Ishikawa (cell line): ENCODE results near the gene AUTS2.

Experiments
- CEBPB ChIP-seq: IDR thresholded peaks from 2 replicates; pipeline ENCODE4 v1.6.1; 2012
- CREB1 ChIP-seq: IDR thresholded peaks from 2 replicates; pipeline ENCODE4 v1.6.1; 2012; ENCODE audit warnings: low read depth
- EGR1 ChIP-seq: IDR thresholded peaks from 2 replicates; pipeline ENCODE4 v1.6.1; 2012
- EP300 ChIP-seq: IDR thresholded peaks from 2 replicates; pipeline ENCODE4 v1.6.1; 2012; ENCODE audit warnings: borderline replicate concordance
- FOXM1 ChIP-seq: IDR thresholded peaks from 2 replicates; pipeline ENCODE4 v1.6.1; 2012; ENCODE audit warnings: low read depth, borderline replicate concordance
- NFIC ChIP-seq: IDR thresholded peaks from 2 replicates; pipeline ENCODE4 v1.6.1; 2012
- RAD21 ChIP-seq: IDR thresholded peaks from 2 replicates; pipeline ENCODE4 v1.6.1; 2012; ENCODE audit warnings: low read depth
- TAF1 ChIP-seq: IDR thresholded peaks from 2 replicates; pipeline ENCODE4 v1.6.1; 2012; ENCODE audit warnings: low read depth, mild to moderate bottlenecking
- TCF12 ChIP-seq: IDR thresholded peaks from 2 replicates; pipeline ENCODE4 v1.6.1; 2012; ENCODE audit warnings: low read depth
- TEAD4 ChIP-seq: IDR thresholded peaks from 2 replicates; pipeline ENCODE4 v1.6.1; 2012
- YY1 ChIP-seq: IDR thresholded peaks from 2 replicates; pipeline ENCODE4 v1.6.1; 2012; ENCODE audit warnings: low read depth
- ZBTB7A ChIP-seq: IDR thresholded peaks from 2 replicates; pipeline ENCODE4 v1.6.1; 2012; ENCODE audit warnings: low read depth
- TF ChIP-seq, protein P1 (sequence below): IDR thresholded peaks from 2 replicates; pipeline ENCODE4 v1.6.1; 2012
- TF ChIP-seq, protein P2 (sequence below): IDR thresholded peaks from 2 replicates; pipeline ENCODE4 v1.6.1; 2012; ENCODE audit warnings: low read depth, mild to moderate bottlenecking
- TF ChIP-seq, protein P3 (sequence below): IDR thresholded peaks from 2 replicates; pipeline ENCODE4 v1.6.1; 2012

The AUTS2 gene

DNA sequence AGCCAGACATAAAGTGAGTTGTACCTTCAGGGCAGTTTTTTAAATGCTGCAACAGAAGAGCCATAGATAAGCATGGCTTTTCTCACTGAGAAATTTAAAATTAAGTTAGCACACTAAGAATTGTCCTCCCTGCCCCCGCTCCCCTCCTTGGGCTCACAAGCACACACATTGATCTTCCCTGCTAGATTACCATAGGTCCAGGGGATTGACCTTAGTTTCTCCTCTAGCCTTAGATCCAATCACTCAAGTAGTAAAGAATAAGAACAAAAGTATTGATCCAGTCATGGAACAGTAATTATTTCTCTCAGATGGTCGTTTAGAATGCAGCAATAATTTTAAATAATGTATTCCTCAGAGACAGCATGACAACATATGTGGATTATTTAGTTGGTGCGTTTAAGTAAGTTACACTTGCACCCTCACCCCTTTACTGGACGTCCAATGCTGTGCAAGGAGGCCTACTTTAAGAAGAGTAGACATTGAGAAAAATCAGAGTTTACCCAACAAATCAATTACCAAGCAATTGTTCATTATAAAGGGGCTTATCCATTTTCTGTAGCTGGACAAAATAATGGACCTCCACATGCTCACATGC, 850.1 kb downstream of the AUTS2 start:
- TF ChIP-seq, protein P1, sequence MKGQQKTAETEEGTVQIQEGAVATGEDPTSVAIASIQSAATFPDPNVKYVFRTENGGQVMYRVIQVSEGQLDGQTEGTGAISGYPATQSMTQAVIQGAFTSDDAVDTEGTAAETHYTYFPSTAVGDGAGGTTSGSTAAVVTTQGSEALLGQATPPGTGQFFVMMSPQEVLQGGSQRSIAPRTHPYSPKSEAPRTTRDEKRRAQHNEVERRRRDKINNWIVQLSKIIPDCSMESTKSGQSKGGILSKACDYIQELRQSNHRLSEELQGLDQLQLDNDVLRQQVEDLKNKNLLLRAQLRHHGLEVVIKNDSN = no peak
- no peak for TF ChIP-seq TEAD4
- TF ChIP-seq RAD21 = no peak
- no peak for TF ChIP-seq EP300

DNA sequence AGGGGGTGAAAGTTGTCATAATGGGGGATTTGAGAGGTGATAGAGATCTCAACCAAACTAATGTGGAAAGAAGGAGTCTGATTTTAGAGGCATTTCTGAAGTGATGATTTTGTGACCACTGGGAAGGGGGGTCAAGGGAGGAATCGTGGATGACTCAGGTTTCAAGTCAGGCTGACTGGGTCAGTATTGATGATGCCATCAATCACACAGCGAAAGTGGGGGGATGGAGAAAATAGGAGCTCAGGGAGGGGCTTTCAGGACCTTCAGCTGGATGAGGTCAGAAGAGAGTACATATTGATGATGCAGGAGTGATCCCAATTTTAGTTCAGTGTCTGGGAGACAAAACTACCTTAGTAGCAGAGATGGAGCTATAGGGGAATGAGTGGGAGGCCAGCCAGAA, 852.5 kb downstream of the AUTS2 start:
- TF ChIP-seq TAF1 (no peak), NFIC (no peak), EP300 (no peak), CEBPB (no peak)
- TF ChIP-seq, protein P2, sequence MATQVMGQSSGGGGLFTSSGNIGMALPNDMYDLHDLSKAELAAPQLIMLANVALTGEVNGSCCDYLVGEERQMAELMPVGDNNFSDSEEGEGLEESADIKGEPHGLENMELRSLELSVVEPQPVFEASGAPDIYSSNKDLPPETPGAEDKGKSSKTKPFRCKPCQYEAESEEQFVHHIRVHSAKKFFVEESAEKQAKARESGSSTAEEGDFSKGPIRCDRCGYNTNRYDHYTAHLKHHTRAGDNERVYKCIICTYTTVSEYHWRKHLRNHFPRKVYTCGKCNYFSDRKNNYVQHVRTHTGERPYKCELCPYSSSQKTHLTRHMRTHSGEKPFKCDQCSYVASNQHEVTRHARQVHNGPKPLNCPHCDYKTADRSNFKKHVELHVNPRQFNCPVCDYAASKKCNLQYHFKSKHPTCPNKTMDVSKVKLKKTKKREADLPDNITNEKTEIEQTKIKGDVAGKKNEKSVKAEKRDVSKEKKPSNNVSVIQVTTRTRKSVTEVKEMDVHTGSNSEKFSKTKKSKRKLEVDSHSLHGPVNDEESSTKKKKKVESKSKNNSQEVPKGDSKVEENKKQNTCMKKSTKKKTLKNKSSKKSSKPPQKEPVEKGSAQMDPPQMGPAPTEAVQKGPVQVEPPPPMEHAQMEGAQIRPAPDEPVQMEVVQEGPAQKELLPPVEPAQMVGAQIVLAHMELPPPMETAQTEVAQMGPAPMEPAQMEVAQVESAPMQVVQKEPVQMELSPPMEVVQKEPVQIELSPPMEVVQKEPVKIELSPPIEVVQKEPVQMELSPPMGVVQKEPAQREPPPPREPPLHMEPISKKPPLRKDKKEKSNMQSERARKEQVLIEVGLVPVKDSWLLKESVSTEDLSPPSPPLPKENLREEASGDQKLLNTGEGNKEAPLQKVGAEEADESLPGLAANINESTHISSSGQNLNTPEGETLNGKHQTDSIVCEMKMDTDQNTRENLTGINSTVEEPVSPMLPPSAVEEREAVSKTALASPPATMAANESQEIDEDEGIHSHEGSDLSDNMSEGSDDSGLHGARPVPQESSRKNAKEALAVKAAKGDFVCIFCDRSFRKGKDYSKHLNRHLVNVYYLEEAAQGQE = no peak
- TF ChIP-seq, protein P1 = no peak

DNA sequence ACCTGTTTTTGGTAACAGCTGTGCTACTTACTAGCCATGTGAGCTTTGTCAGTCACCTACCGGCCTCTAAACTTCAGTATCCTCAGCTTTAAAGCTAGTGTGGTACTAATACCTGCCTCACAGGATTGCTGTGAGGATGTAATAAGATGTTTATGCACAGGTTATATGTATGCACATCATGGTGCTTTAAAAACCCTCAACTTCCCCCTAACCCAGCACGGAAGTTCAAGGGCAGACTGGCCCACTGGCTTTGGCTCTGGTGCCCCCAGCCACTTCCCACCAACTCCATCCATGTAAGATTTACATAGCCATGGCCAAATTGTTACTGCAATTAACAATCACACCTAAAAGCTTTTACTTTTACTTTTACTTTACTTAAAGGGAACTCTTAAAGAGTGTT, 857.6 kb downstream of the AUTS2 start:
- TF ChIP-seq TCF12 (no peak), CREB1 (no peak), EP300 (no peak)
- TF ChIP-seq, protein P3, sequence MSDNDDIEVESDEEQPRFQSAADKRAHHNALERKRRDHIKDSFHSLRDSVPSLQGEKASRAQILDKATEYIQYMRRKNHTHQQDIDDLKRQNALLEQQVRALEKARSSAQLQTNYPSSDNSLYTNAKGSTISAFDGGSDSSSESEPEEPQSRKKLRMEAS = no peak

DNA sequence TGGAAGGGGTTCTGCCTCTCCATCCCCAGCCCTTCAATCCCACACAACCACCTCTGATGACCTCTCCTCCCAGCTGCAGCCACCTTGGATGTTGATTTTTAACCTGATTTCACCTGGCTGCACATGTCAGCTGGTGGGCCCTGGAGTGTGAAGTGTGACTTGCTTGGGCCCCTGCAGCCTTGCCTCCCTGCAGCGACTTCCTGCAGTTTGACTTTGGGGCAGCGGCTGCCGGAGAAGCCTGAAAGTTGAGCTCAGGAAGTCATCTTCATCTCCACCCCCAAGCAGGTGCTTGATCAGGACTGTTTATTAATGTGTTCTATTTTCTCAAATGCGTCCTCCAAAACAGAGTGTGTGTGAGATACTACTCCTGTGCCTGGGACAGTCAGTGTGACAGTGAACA, 858.4 kb downstream of the AUTS2 start:
- TF ChIP-seq FOXM1 = no peak
- no peak for TF ChIP-seq TCF12
- no peak for TF ChIP-seq EGR1
- TF ChIP-seq, protein P1 = no peak
- no peak for TF ChIP-seq ZBTB7A
- no peak for TF ChIP-seq CEBPB
- no peak for TF ChIP-seq CREB1
- TF ChIP-seq RAD21 = no peak
- no peak for TF ChIP-seq TEAD4
- TF ChIP-seq, protein P3 = no peak
- TF ChIP-seq NFIC = no peak
- TF ChIP-seq, protein P2 = no peak

DNA sequence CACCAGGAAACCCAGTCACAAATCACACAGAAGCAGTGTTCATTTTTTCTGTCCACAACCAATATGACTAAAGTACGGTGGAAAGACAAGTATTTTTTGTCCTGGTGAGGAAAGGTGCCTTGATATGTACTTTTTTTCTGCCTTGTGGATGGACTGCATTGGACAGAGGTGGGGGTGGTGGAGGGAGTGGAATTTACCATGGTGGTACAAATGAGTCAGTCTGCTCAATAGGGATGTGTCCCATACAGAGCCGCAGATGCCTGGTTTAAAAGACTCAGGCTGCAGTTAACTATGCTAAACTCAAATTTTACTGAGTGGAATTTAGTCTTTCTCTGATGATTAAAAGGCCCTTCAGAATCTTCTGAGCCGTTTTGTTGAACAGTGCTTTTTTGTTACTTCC, 859.2 kb downstream of the AUTS2 start:
- TF ChIP-seq NFIC (no peak), ZBTB7A (no peak), EGR1 (no peak), TCF12 (no peak), RAD21 (no peak), YY1 (no peak), EP300 (no peak), CEBPB (no peak), TAF1 (no peak), CREB1 (no peak), FOXM1 (no peak), TEAD4 (no peak)
- TF ChIP-seq, protein P1 = no peak
- TF ChIP-seq, protein P2 = no peak
- TF ChIP-seq, protein P3 = no peak
